Measurements from ENCODE around the gene KCNT2. TPM values are rescaled to one million over a fixed set of nuclear protein-coding genes. Genes with fewer than 3 reads are reported as not detected.

The KCNT2 gene
- total and polyA plus RNA-seq, 9 of the 15 experiments (the other 6 are each of a cell fraction or from before 2014, with no cell fraction given) = 0.13 to 0.73 (median 0.28) TPM

DNA sequence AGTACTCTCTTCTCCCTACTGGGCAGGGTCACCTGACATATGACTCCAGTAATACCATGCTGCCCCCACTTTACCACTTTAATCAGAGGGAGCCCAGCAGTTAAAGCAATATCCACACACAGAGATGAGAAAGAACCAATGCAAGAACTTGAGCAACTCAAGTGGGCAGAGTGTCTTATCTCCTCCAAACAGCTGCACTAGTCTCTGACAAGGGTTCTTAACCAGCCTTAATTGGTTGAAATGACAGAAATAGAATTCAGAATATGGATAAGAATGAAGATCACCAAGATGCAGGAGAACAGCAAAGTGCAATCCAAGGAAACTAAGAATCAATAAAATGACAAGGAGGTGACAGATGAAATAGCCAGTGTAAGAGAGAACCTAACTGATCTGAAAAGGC is 91.0 kb downstream of the KCNT2 start (continued):
- TF ChIP-seq HNRNPLL (IDR thresholded peaks at IDR 0.05; ENCODE audit: low read depth, low read length, poor library complexity, severe bottlenecking) = no peak
- no peak for TF ChIP-seq ZNF785 (CRISPR knock-in tag; IDR thresholded peaks at IDR 0.05)
- 0 out of 2 replicates have a peak, but pooled peaks have one; percentile 30 for TF ChIP-seq NBN (IDR thresholded peaks at IDR 0.05; ENCODE audit: low read depth)
- TF ChIP-seq MAFG (tag; conservative IDR thresholded peaks at IDR 0.05) = no peak
- TF ChIP-seq TAF9B (IDR thresholded peaks at IDR 0.05; ENCODE audit: partially characterized antibody) = no peak
- TF ChIP-seq, protein P1, sequence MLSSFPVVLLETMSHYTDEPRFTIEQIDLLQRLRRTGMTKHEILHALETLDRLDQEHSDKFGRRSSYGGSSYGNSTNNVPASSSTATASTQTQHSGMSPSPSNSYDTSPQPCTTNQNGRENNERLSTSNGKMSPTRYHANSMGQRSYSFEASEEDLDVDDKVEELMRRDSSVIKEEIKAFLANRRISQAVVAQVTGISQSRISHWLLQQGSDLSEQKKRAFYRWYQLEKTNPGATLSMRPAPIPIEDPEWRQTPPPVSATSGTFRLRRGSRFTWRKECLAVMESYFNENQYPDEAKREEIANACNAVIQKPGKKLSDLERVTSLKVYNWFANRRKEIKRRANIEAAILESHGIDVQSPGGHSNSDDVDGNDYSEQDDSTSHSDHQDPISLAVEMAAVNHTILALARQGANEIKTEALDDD (IDR thresholded peaks at IDR 0.05) = peak; percentile 92
- peak; percentile 62 for TF ChIP-seq SOX6 (IDR thresholded peaks at IDR 0.05)
- TF ChIP-seq ZNF253 (CRISPR knock-in tag; conservative IDR thresholded peaks at IDR 0.05) = no peak
- TF ChIP-seq, protein P2, sequence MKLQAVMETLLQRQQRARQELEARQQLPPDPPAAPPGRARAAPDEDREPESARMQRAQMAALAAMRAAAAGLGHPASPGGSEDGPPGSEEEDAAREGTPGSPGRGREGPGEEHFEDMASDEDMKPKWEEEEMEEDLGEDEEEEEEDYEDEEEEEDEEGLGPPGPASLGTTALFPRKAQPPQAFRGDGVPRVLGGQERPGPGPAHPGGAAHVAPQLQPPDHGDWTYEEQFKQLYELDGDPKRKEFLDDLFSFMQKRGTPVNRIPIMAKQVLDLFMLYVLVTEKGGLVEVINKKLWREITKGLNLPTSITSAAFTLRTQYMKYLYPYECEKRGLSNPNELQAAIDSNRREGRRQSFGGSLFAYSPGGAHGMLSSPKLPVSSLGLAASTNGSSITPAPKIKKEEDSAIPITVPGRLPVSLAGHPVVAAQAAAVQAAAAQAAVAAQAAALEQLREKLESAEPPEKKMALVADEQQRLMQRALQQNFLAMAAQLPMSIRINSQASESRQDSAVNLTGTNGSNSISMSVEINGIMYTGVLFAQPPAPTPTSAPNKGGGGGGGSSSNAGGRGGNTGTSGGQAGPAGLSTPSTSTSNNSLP (IDR thresholded peaks at IDR 0.05; ENCODE audit: borderline replicate concordance, low read depth, low read length) = peak; percentile 67; the same call in 1 of the 2 replicates
- TF ChIP-seq, protein P3, sequence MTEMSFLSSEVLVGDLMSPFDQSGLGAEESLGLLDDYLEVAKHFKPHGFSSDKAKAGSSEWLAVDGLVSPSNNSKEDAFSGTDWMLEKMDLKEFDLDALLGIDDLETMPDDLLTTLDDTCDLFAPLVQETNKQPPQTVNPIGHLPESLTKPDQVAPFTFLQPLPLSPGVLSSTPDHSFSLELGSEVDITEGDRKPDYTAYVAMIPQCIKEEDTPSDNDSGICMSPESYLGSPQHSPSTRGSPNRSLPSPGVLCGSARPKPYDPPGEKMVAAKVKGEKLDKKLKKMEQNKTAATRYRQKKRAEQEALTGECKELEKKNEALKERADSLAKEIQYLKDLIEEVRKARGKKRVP (CRISPR knock-in tag; IDR thresholded peaks at IDR 0.05) = no peak
- TF ChIP-seq, protein P4, sequence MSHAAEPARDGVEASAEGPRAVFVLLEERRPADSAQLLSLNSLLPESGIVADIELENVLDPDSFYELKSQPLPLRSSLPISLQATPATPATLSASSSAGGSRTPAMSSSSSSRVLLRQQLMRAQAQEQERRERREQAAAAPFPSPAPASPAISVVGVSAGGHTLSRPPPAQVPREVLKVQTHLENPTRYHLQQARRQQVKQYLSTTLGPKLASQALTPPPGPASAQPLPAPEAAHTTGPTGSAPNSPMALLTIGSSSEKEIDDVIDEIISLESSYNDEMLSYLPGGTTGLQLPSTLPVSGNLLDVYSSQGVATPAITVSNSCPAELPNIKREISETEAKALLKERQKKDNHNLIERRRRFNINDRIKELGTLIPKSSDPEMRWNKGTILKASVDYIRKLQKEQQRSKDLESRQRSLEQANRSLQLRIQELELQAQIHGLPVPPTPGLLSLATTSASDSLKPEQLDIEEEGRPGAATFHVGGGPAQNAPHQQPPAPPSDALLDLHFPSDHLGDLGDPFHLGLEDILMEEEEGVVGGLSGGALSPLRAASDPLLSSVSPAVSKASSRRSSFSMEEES (CRISPR knock-in tag; IDR thresholded peaks at IDR 0.05) = peak; percentile 10; the same call in 1 of the 2 replicates
- no peak for TF ChIP-seq RBM39 (optimal IDR thresholded peaks at IDR 0.05; ENCODE audit: low read depth, low read length)
- TF ChIP-seq, protein P5, sequence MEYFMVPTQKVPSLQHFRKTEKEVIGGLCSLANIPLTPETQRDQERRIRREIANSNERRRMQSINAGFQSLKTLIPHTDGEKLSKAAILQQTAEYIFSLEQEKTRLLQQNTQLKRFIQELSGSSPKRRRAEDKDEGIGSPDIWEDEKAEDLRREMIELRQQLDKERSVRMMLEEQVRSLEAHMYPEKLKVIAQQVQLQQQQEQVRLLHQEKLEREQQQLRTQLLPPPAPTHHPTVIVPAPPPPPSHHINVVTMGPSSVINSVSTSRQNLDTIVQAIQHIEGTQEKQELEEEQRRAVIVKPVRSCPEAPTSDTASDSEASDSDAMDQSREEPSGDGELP (CRISPR knock-in tag; IDR thresholded peaks at IDR 0.05; ENCODE audit: borderline replicate concordance) = peak; percentile 61; the same call in 1 of the 2 replicates
- TF ChIP-seq TEAD4 (IDR thresholded peaks at IDR 0.05; ENCODE audit: low read length) = peak; percentile 92
- no peak for TF ChIP-seq TEAD4 (CRISPR knock-in tag; IDR thresholded peaks at IDR 0.05; ENCODE audit: borderline replicate concordance)
- peak; percentile 55 for TF ChIP-seq FOXM1 (IDR thresholded peaks at IDR 0.05; ENCODE audit: low read depth)
- no peak for TF ChIP-seq FOXM1 (CRISPR knock-in tag; IDR thresholded peaks at IDR 0.05; ENCODE audit: low read depth)
